ENCODE measurements around the gene HIVEP1. TPM values are rescaled to one million over a fixed set of nuclear protein-coding genes. Genes with fewer than 3 reads are reported as not detected.
"Not testable (repeated sequence)": the region's sequence is repeated elsewhere in the genome, so short reads cannot be mapped to it uniquely, and the experiment has no call there.

HIVEP1 gene
- total RNA-seq, 1 donor from 2014 or later = 19.6 TPM

DNA sequence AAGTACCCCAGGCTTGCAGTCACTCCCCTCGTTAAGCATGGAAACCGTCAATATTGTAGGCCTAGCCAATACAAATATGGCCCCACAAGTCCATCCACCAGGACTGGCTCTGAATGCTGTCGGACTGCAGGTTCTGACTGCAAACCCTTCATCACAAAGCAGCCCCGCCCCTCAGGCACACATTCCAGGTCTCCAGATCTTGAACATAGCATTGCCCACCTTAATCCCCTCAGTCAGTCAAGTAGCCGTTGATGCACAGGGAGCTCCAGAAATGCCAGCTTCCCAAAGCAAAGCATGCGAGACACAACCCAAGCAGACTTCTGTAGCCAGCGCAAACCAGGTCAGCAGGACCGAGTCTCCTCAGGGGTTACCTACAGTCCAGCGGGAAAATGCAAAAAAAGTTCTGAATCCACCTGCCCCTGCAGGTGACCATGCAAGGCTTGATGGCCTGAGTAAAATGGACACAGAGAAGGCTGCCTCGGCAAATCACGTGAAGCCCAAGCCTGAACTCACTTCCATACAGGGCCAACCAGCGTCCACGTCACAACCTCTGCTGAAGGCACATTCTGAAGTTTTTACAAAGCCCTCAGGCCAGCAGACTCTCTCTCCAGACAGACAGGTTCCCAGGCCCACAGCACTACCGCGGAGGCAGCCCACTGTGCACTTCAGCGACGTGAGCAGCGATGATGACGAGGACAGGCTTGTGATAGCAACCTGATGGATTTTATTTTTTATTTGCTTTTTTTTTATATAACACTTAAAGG is 151.8 kb downstream of the HIVEP1 start:
- no peak for DNase-seq

DNA sequence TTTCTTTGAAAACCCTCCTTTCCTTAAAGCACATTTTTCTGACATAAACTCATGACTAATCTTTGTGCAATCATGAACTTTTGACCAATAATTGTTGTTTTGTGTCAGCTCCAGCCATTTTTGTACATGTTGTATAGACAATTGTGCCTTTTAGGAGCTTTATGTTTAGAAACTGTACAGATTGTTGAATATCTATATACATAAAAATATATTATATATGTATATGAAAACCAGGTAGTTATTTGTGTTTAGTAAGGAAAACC is 152.3 kb downstream of the HIVEP1 start:
- DNase-seq = no peak

DNA sequence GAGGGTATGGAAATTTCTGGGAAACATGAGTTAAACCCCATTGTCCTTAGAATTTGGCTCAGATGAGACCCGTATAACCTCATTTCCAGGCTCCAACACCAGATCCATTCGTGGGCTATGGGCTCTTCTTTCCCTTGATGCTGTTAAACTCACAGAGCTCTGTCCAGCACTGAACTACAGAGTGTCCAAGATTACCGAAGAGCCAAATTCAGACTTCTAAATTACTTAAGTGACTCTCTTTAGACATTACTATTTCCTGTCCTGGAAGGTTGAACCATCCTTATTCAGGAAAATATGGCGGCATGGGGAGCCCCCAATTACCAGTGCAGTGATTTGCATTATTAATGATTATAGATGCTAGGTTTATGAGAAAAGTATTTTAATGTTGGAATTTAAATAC is 153.2 kb downstream of the HIVEP1 start:
- no peak for DNase-seq

DNA sequence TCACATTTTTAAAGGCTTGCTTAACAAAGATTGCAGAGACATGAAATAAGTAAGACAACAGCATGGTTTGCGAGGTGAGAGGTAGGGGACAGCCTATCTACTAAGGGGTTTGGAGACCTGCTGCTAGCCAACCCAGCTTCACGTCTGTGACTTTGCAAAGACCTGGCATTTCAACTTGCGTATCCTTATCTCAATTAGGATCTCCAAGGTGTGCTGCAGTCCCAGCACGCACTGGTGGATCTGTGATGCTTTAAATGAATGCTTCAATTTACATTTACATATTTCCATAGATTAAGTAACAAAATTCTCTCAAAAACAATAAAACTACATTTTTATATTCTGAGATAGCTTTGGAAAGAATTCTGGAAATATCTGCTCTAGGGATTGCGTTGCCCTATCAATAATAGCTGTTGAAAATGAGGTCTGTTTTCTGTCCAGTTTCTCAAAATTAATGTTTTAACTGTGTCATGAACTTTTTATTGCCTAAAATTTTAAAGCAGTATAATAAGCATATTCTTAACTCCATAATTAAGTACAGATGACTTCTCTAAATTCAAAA is 153.7 kb downstream of the HIVEP1 start:
- DNase-seq = no peak

DNA sequence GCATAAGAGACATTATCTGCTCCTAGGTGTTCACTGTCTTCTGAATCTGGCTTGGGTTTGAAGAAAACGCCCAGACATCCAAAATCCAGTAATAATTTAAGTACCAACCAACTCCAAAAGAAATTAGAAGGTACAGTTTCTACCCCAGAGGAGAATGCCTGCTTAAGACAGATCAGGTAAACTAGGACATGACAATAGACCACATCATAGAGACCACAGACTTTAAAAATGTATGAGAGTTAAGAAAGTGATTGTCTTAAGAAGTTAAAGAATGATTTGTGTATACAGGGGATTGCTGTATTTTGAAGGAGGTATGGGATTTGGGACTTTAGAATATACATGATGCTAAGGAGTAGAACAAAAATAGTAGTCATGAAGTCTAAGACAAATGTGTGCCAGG is 157.3 kb downstream of the HIVEP1 start:
- no peak for DNase-seq

DNA sequence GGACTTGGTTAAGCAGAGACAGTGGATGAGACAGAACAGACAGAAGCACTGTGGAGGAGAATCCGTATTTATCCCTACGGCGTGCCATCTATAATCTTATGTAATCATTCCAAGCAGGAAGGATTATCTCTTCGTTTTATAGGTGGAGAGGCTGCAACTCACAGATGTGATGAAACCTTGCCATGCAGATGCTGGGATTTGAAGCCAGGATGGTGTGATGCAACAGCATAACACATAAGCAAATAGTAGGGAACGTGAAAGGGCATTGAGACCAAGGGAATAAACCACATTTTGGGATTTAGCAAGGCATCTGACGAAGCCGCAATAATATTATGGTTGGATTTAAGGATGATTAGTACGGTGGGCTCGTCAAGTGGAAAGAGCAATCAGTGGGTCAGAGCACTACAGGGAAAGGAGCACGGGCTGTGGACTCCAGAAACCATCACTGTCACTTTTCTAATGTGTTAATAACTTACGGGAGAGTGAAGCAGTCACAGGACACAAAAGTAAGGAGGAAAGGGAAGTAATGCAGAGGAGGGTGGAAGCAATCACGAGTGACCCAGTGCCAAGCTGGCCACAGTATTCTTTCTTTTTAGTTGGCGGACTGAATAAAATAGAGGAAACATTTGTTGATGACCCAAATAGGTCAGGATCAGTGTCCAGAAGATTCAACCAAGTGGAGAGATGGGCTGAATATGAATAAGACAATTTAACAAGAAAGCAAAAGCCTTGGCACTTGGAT is 158.4 kb downstream of the HIVEP1 start:
- DNase-seq = no peak

DNA sequence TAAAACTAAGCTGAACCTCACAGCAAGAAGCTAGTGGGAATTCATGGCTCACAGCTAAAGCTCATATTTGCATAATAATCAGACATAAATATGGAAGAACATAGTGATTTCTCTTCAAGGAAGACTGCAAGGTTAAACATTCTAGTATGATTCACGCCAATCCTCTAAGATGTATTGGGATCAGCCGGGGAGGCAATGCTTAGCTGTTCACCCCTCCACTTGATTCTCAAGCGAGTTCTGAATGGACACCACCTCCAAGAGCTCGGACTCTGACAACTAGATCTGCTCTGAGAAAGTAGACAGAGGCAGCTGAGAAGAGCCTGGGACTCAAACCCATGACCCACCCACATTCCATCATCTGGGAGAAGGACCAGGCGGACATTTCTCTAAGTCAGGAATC is 159.6 kb downstream of the HIVEP1 start:
- no peak for DNase-seq

DNA sequence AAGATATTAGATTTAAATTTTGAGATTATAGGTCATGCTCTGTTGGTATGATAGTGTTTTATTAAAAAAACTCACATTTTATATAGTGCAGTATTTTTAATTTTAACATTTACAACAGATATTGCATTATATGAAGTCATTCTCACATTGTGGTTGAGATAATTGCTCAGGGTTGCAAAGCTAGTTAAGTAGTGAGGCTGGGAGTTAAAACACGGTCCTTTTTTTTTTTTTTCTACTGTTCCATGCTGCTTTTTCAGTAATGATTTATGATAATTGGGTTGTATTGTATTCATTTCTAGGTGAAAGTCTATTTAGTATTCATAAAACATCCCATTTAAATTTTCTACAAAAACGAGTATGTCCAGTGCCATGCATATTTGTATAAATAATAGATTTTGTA is 160.5 kb downstream of the HIVEP1 start:
- no peak for DNase-seq

DNA sequence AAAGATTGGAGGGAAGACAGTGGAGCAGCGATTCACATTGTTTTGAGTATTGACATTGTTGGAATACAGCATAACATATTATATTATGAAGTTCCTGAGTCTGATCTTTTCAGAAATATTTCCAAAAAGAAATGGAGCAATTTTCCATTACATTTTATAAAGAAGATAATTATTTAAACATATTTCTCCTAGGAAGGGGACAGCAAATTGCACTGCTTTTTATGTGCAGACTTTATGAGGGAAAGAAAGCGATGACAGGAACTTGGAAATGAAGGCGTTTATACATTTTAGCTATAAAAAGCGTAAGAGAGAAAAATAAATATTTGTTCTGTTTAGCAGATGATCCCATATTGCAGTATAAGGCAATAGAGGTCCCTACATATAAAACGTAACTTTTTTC is 161.1 kb downstream of the HIVEP1 start:
- DNase-seq = no peak

DNA sequence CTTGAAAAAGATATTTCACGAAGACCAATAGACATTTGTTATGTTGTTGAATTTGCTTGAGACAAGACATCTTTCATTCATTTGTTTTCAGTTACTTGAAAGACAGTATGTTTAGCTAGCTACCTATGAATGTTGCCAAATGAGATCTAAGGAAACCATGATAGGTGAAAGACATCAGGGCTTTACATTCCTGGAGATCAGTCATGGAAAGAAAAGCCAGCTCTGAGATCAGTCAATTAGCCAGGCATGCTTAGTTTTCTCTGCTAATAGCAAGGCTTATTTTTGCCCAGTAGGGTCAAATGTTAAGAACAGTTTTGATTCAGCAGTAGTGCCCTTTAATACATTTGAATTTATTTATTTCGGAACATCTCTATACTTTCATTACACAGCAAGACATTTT is 161.5 kb downstream of the HIVEP1 start:
- DNase-seq = no peak

DNA sequence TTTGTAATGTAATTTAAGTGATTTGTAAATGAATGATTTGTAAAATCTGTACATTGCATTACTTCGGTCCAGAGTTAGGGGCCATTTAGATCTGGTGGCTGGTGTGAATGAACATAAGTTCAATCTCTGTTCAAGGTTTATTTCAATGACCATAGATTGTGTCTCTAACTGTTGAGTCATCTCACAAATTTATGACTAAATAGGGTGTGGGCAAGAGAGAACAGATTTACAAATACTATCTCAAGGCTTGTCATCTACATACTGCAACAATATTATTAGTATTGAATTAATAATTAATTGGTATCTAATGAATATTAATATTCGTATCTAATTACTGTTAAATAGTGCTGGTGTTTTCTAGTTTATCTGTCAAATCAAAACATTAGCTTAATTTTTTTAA is 162.8 kb downstream of the HIVEP1 start:
- no peak for DNase-seq

DNA sequence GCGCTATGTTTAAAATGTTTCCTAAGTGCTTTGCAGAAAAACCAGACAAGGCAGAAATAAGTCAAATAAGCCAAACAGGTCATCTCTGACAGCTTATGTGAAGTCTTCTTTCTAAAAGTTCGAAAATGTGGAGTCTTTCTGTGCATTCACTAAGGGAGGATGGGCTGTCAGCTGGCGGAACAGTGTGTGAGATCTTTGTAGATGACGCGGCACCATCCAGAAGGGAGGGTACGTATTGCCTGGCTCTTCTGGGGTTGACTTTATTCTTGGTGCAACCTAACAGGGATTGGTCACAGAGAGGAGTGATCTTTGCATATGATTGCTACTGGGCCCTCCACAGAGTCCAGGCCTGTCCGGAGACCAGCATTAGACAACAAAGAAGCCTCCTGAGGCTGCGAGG is 163.5 kb downstream of the HIVEP1 start:
- DNase-seq = no peak

DNA sequence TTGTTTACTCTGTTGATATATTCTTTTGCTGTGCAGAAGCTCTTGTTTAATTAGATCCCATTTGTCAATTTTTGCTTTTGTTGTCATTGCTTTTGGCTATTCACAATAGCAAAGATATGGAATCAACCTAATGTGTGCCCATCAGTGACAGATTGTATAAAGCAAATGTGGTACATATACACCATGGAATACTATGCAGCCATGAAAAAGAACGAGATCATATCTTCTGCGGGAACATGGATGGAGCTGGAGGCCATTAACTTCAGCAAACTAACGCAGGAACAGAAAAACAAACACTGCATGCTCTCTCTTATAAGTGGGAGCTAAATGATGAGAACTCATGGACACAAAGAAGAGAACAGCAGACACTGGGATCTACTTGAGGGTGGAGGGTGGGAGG is 164.7 kb downstream of the HIVEP1 start:
- DNase-seq = not testable (repeated sequence)

DNA sequence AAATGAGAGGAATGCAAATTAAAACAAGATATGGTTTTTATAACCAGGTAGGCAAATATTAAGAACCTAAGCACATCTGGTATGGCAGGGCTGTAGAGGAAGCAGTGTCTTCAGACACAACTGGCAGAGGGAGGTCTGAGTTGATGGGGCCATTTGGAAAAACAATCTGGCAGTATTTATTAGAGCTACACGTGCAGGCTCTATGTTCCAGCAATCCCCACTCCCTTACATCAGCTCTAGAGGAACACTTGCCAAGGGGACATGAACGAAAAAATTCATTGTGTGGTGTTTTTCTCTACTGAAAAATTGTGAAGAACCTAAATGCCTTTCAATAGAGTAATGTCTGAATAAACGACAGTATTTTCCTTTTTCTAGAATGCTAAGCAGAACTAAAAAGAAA is 166.4 kb downstream of the HIVEP1 start:
- DNase-seq = no peak

DNA sequence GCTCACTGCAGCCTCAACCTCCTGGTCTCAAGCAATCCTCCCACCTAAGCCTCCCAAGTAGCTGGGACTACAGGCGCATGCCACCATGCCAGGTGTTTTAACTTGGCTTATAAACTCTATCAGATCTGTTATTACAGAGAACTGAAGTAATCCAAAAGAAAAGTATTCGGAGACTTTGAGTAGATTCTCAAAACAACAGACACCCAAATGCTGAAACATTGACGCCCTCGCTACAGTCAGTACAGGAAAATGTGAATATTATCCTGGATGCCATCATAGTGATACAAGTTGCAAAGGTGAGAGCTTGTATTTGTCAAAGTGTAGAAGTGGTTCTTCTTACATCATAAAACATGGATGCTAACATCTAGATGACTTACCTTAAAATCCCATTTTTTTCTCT is 169.4 kb downstream of the HIVEP1 start:
- DNase-seq = no peak

DNA sequence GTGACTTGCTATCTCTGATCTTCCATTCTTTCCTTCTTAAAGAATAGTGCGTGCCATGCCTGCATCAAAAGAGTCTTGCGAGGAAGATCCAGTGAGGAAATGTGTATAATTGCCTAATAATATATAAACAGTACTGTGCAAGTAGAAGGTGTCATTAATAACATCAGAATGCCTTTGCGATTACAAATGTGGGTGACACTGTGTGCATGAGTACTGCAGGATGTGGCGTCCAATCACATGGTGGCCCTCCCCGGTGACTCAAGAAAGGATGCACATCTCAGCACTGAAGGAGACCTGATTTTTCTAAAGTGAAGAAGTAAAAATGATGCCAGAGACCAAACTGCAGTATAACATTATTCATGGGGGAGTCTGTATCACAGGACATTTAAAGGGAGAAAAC is 170.6 kb downstream of the HIVEP1 start:
- no peak for DNase-seq

DNA sequence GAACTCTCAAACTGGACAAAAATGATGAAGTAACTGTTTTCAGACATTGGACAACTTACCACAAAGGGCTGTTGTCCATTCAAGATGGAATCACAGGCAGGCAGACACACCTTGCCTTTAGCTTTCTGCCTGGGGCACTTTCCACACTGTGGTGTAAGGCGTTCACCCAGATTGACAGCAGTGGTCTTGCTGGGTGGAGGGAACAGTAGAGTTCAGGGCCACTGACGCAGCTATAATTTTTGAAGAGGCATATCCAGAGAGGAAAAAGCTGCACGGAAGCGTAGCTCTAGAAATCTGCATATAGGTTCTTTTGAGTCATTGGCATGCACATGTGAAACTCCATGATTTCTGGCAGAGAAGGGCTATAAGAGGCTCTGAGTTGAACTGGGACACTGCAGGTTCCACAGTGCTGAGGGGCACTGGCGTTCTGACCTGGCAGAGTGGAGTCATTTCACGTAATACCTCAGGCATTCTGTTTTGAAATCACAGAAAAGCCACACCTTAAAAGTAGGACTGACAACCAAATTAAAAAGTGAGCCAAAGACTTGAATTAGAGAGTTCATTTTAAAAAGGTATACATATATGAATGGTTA is 173.1 kb downstream of the HIVEP1 start:
- DNase-seq = no peak

DNA sequence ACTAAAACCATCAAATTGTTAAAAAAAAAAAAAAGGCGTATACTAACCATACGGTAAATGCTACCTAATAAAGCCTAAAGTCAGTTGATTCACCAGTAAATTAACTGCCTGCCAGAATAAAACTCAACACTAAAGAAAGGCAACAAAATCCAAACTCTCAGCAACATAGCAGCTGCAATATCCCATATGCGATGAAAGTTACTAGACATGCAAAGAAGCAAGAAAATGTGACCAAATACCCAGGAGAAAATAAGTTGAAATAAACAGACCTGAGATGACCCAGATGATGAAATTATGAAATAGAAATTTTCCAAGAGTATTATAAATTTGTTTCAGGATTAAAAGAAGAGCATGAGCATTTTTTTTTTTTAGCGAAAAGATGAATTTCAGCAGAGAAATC is 174.4 kb downstream of the HIVEP1 start:
- no peak for DNase-seq

DNA sequence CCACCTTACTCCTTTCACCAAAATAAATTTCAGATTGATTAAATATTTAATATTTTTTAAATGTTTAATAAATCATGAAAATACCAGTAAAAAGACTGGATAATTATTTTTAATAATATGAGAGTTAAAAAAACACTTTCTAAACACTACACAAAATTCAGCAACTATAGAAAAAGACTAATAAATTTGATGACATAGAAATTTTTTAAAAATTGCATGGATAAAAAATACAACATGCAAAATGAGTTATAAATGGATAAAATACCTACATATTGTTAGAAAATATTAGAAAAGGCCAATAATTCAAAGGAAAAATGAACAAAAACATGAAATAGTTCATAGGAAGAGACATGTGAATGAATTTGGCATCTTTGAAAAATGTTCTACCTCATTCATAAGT is 177.0 kb downstream of the HIVEP1 start:
- DNase-seq = no peak

DNA sequence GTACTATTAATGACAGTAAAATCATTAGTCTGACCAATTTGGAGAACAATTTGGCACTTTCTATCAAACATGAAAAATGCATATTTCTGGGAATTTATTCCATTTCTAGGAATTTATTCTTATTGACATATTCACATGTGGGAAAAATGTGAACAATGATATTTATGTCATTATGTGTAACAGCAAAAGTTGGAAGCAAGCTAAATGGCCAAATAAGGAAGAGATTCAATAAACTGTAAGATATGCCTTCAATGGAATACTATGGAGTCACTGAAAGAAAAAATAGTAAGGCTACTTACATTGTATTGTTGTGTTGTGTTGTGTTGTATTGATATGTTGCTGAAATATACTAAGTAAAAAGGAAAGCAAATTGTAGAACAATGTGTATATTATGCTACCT is 177.5 kb downstream of the HIVEP1 start:
- DNase-seq = no peak

DNA sequence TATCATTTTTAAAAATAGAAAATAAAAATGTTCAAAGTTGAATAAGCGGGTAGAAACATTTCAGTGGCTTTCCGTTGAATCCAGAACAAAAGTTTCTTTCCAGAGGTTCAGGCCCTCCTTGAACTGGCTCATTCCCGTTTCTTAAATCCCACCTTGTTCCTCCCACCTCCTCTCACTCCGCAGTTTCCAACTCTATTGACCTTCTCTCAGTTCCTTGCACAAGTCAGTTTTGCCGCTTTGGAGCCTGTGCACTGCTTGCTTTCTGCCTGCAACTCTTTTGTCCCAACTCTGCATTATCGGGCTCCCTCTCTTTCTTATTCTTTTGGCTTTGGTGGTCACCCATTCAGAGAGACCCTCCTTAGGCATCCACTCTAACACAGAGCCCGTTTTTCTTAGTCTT is 178.1 kb downstream of the HIVEP1 start:
- DNase-seq = no peak

DNA sequence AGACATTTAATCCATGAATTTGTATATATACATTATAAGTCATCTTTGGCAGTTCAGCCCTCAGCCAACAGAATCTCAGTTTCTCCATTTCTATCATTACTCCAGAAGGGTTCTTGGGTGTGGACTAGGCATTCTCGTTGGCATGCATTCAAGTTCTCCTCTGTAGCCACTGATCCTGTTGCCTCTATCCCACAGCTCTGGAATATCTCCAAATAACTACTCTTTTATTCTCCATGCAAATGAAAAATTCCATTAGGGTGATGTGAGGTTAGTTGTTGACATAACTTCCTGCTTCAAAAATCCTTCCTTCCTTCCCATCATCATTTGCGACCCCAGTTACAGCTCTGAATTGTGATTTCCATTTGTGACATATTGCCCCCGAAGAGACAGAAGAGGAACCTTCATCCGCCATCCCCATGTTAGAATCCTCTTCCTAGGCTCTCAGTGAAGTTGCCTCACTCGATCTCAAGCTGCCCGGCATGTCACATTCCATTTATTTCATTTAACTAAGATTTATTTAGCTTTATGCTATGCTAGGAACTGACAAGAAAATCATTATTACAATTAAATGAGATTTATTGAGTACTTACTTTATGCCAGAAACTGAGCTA is 184.3 kb downstream of the HIVEP1 start:
- peak; percentile 19 for DNase-seq

DNA sequence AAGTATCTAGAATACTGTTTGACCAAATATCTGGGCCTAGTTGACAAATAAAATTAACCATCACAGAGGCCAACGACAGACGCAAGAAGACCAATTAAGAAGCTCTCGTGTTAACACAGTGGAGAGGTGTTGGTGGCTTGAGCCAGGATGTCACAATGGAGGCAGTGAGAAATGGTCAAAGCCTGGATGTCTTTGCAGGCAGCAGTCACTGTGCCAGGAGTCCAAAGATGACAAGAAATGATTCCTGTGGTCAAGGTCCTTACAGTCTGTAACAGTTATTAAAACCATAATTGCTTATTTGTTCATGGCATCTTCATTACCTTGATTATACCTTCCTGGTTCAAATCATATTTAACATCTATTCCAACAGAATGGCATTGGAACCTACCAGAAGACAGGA is 186.7 kb downstream of the HIVEP1 start:
- DNase-seq = no peak
